Measurements from ENCODE around the gene ADARB2.
"Not testable (repeated sequence)": the region's sequence is repeated elsewhere in the genome, so short reads cannot be mapped to it uniquely, and the experiment has no call there.

The ADARB2 gene

GRCh38 chr10:1451362-1451888, 285.9 kb downstream of the ADARB2 start:
- no peak for DNase-seq

- DNase-seq: no peak
Observed at GRCh38 chr10:1449572-1450205, 287.6 kb downstream of the ADARB2 start.

GRCh38 chr10:1449021-1449420, 288.3 kb downstream of the ADARB2 start:
- DNase-seq: no peak

- DNase-seq: no peak
Observed at GRCh38 chr10:1448252-1448930, 288.9 kb downstream of the ADARB2 start.

- no peak for DNase-seq
Observed at GRCh38 chr10:1444826-1445225, 292.5 kb downstream of the ADARB2 start.

DNA sequence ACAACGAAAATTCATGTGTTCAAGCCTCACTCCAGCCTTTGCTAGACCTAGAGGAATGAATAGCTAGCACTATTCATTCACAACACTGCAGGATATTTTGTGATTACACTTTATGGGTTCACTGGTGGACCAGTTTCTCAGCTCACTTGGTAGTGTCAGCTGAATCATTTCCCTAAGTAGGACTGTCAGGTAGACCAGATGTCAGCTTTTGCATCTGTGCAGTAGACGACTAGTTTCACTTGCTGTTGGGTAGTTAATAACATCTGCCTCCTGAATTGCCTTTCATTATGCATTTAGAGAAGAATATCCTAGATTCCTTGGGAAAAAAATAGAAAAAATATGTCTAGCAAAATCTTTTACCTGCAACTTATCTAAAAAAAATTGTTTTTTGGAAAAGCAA, 296.4 kb downstream of the ADARB2 start:
- no peak for DNase-seq

GRCh38 chr10:1434912-1435692, 302.2 kb downstream of the ADARB2 start:
- no peak for DNase-seq

- DNase-seq: no peak
Observed at GRCh38 chr10:1434202-1434601, 303.1 kb downstream of the ADARB2 start.

GRCh38 chr10:1432161-1432560, 305.2 kb downstream of the ADARB2 start:
- DNase-seq: no peak

DNA sequence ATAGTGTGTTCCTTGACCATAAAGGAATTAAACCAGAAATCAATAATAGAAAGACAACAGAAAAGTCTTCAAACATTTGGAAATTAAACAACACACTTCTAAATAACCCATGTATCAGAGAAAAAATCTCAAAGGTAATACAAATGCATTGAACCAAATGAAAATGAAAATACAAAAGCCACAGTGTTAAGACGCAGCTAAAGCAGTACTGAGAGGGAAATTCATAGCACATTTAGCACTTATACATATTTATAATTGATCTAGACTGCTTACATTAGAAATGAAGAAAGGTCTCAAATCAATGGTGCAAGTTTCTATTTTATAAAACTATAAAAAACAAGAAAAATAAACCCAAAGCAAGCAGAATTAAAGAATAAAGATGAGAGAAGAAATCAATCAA, 306.1 kb downstream of the ADARB2 start:
- DNase-seq: no peak

DNA sequence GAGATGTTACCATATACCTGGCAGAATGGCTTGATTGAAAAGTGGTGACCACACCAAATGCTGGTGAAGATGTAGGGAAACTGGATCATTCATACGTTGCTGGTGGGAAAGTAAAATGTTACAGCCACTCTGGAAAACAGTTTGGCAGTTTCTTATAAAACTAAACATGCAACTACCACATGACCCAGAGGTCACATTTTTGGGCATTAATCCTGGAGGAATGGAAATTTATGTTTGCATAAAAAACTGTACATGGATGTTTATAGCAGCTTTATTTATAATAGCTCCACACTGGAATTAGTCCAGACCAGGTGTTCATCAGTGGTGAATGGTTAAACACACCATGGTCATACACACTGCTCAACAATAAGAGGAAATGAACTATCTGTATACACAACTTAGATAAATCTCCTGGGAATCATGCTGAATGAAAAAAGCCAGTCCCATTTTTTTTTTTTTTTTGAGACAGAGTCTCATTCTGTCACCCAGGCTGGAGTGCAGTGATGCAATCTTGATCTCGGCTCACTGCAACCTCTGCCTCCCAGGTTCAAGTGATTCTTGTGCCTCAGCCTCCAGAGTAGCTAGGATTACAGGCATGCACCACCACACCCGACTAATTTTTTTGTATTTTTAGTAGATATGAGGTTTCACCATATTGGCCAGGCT, 309.7 kb downstream of the ADARB2 start:
- DNase-seq: not testable (repeated sequence)

- no peak for DNase-seq
Observed at GRCh38 chr10:1426786-1427185, 310.5 kb downstream of the ADARB2 start.

GRCh38 chr10:1425879-1426278, 311.4 kb downstream of the ADARB2 start:
- no peak for DNase-seq

DNA sequence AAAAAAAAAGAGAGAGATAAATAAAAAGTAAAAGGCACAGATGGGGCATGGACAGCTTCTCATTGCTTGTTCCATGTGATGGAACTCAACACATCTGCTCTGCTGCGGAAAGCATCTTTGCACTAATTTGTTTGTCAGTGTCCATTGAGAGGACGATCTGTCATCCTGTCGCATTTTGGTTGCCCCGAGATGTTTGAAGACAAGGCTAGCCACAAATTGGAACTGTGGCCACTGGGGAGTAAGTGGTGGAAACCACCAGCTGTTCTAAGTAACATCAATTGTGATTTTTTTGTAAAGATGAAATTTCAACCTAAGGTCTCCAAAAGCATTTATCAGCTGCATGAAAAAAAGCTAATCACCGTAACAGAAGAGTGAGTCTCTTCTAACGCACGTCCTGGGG, 312.7 kb downstream of the ADARB2 start:
- no peak for DNase-seq

DNA sequence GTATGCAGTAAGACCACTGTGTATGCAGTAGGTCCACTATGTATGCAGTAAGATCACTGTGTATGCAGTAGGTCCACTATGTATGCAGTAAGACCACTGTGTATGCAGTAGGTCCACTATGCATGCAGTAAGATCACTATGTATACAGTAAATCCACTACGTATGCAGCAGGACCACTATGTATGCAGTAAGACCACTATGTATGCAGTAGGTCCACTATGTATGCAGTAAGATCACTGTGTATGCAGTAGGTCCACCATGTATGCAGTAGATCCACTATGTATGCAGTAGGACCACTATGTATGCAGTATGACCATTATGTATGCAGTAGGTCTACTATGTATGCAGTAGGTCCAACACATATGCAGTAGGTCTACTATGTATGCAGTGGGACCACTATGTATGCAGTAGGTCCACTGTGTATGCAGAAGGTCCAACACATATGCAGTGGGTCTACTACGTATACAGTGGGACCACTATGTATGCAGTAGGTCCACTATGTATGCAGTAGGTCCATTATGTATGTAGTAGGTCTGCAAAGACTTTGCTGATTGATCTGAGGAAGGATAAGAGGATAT, 313.6 kb downstream of the ADARB2 start:
- DNase-seq: no peak

DNA sequence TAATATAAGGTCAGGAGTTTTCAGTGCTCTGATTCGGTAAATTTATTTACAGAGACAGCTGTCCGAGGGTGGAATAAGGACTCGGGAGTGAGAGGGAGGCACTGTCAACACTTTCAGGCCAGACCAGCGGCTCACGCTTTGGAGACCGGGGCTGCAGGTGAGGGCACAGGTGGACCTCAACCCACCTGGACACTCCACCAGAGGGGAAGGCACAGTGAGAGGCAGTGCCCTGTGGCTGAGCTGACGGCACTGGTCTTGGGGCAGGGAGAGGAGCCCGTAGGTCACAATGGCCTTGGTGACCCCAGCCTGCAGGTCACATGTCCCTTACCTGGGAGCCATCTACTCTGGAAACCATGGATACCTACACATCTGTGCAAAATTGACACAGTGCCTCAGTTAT, 315.1 kb downstream of the ADARB2 start:
- DNase-seq: no peak

DNA sequence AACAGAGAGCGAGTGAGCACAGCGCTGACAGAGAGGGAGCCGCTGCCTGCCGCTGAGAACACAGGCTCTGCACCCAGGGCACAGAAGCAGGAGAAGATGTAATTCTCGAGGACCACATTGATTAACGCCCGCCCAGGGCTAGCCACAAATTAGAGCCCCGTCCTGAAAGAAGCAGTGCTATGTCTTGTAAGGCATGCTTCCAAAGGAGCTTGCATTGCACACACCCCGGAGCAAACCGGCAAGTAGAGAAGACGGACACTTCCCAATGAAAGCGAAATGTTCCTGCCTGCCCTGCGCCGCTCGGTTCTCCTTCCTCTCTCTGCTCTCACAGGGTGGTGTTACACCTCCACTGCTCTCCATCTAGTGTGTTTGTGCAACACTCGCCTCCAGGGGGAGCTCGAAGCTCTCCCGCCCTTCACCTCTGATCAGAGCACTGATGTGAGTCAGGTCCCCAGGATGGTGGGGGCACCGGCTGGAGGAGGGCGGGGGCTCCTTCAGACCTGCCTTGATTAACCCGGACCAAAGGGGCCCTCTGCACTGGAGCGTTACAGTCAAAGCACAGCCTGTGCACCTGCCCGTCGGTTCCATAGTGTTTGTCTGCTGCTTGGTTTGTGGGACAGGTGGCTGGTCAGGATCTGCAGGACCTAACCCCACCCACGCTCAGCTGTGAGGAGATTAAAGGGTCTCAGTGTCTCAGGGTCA, 316.5 kb downstream of the ADARB2 start:
- peak; percentile 81 for DNase-seq

- no peak for DNase-seq
Observed at GRCh38 chr10:1419796-1420610, 317.3 kb downstream of the ADARB2 start.

GRCh38 chr10:1418031-1418550, 319.2 kb downstream of the ADARB2 start:
- no peak for DNase-seq

DNA sequence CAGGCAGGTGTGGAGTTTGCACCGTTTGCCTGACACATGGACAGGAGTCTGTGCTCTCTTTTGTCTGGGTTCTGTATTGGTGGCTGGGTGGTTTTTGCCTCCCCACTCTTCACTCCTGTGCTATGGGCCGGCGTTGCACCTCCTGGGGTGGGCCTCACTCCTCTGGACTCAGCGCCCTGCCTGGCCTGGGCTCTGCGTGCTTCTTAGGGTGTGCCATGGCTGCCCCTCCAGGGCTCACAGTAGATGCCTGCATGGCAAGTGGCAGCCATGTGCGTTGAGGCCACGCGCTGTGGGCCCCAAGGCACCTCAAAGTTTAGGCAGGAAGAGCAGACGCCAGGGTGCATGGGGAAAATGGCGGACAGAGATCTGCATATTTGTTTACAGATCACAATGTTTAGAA, 319.8 kb downstream of the ADARB2 start:
- DNase-seq: no peak

GRCh38 chr10:1416456-1417037, 320.8 kb downstream of the ADARB2 start:
- no peak for DNase-seq

All from activated T-cell treated with anti-CD3 and anti-CD28 coated beads, Interleukin-2, amount 50 U/mL, for 48 hours (primary cell).